Measurements from ENCODE around the gene BSDC1.

The BSDC1 gene

DNA sequence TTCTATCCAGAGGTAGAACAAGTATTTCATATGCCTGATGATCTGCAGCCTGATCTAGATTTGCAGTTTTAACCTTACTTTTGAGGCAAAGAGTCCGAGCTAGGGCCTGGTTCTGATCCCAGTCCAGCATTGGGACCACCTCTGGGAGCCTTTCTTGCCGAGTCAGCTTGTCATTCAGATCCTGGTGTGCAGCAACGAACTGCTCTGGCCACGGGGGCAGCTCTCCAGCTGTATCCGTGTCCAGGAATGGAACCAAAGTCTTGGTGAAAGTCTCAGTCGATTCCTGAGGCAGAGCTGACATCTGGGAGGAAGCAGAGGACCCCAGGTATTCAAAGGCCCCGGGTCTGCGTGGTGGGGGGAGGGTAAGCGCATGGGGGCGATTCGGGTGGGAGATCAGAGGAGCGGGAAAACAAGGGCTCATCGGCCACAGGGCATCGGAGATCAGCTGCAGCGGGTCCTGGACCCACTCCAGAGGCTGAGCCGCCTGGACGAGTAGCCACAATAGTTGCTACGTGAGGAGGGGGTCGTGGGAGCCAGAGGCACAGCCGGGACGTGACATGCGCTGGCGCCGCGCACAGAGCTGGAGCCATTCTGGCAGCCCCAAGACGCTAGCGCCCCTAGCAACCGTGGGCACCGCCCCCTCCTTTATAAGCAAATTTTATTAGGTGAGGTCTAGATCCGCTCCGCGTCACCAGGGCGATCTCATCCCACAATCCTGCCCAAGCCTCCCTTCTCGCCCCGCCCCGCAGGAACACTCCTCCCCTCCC is 32.4 kb upstream of the BSDC1 start:
- DNase-seq (ENCODE audit: low read depth, low spot score), result no peak
- H3K4me3 ChIP-seq (ENCODE audit: low read depth, low read length), result no peak overlapping the region; the same call in 1 of the 2 replicates
- POLR2A ChIA-PET, result no interaction called here
- CTCF ChIA-PET, result interaction anchor here (0.7 to 2.5 kb wide), 5 partner anchors 11 to 26 kb away, joined by 3 to 22 read pairs (median 3); no protein-coding TSS in a partner anchor
- TF ChIP-seq CTCF (IDR thresholded peaks at IDR 0.05; ENCODE audit: insufficient read depth, low read length, missing control alignments), result no peak

- CTCF ChIA-PET, result interaction anchor here (0.7 to 2.1 kb wide), 3 partner anchors 8 to 27 kb away, joined by 3 to 7 read pairs (median 7); no protein-coding TSS in a partner anchor
Observed at GRCh38 chr1:32421775-32422174, 27.5 kb upstream of the BSDC1 start.

DNA sequence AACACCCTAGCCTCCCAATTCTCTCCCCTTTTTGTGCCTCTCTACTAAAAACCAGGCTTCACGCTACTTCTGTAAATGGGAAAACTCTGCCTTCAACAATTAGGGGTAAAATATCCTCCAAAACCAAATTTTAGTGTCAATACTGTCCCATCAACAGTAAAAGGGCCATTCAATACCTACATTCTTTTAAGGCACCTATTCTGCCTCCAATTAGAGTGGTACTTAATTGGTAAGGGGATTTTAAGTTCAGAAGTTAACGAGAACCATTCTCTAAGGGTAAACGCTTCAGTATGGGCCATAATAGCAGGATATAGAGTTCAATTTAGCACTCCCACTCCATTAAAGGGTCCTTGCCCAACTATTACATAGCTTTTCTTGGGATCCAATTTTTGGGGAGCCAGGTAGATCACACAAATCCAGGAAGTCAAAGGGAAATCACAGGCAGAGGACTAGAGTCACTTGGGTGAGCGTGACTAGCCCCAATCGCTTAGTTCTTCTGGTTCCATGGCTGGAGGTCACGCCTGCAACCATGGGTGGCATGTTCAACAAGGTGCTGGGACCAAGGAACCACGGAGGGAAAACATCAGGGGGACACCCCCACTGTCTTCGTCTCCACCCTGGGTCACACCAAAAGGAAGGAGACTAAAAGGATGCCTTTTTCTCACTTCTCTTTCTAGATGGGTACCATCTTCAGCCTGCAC is 20.1 kb upstream of the BSDC1 start:
- POLR2A ChIA-PET, result no interaction called here
- CTCF ChIA-PET, result interaction anchor here (1.8 to 7.2 kb wide), 6 partner anchors 8 to 199 kb away, joined by 3 to 128 read pairs (median 12); no protein-coding TSS in a partner anchor
- TF ChIP-seq CTCF (IDR thresholded peaks at IDR 0.05; ENCODE audit: insufficient read depth, low read length, missing control alignments), result no peak
- DNase-seq (ENCODE audit: low read depth, low spot score), result no peak
- no peak overlapping the region for H3K4me3 ChIP-seq (ENCODE audit: low read depth, low read length)

More at GRCh38 chr1:32421775-32422174, 27.5 kb upstream of the BSDC1 start:
- no peak overlapping the region for H3K4me3 ChIP-seq (ENCODE audit: low read depth, low read length)
- no peak for TF ChIP-seq CTCF (IDR thresholded peaks at IDR 0.05; ENCODE audit: insufficient read depth, low read length, missing control alignments)
- no peak for DNase-seq (ENCODE audit: low read depth, low spot score)
- POLR2A ChIA-PET, result no interaction called here

DNA sequence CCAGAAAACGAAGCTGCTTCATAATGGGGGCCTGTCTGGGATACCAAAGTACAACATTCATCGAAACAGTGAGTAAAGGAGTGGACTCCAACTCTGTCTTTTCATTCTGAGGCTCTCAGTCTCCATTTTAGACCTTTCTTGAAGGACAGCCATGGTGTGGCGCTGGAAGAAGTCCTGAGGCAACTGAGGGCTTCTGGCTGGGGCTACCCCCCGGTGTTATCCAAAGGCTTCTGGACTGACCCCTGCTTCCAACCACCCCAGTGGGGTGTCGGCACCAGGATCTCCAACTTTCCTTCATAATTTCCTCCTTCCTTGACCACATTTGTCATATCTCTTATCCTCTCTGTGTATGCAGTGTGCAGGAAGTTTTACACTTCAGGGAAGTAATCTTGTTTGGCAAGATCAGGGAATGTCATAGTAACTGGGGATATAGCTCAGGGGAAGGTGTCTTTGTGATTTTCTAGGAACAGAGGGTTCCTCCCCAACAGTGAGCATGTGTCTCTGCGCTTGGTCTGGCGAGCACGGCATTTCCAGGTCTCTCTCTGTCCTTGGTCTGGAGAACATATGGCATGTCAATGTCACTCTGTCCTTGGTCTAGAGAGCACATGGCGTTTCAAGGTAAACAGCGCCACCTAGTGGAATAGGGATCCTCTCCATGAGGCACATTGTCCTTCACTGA is 19.4 kb upstream of the BSDC1 start:
- DNase-seq (ENCODE audit: low read depth, low spot score), result no peak
- POLR2A ChIA-PET, result no interaction called here
- TF ChIP-seq CTCF (IDR thresholded peaks at IDR 0.05; ENCODE audit: insufficient read depth, low read length, missing control alignments), result peak; percentile 66
- CTCF ChIA-PET, result interaction anchor here (0.7 to 7.2 kb wide), 9 partner anchors 9 to 198 kb away, joined by 3 to 128 read pairs (median 7); partner anchors contain the start of gene BSDC1
- H3K4me3 ChIP-seq (ENCODE audit: low read depth, low read length), result no peak overlapping the region

DNA sequence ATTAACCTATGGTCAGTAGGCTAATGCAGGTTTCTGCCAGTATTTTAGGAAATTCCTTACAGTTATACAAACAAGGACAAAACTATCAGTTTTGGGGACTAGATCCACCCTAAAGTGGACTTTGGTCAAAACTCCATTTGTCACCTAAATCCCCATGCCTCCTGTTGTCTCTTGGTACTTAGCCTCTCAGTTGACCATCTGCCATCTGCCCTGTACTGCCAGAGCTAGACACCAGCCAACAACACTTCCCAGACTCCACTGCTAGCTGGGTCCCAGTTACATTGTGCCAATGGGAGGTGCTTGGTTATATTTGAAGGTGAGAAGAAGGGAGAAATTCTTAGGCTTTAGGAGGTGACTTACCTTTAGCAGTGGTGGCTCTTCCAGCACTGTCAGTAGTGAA is 17.0 kb upstream of the BSDC1 start:
- no peak for DNase-seq (ENCODE audit: low read depth, low spot score)
- no peak overlapping the region for H3K4me3 ChIP-seq (ENCODE audit: low read depth, low read length)
- no peak for TF ChIP-seq CTCF (IDR thresholded peaks at IDR 0.05; ENCODE audit: insufficient read depth, low read length, missing control alignments)
- CTCF ChIA-PET, result interaction anchor here (0.7 to 7.2 kb wide), 5 partner anchors 11 to 466 kb away, joined by 3 to 128 read pairs (median 3); no protein-coding TSS in a partner anchor
- POLR2A ChIA-PET, result no interaction called here

All from AG04449 (cell line).